HepG2 (cell line): ENCODE results near the gene ACAP2. TPM values are rescaled to one million over a fixed set of nuclear protein-coding genes. Genes with fewer than 3 reads are reported as not detected.

Experiments used
- FOXJ3 ChIP-seq: sonication (generic); formaldehyde crosslinking; IDR thresholded peaks from 2 replicates; pipeline ENCODE4 v1.4.0; 2020; ENCODE audit warnings: missing genetic modification reagents, mild to moderate bottlenecking, borderline replicate concordance
- FOXP1 ChIP-seq, 2 experiments: fragments of 450-650 bp in 1 of 2; IDR thresholded peaks; 2 replicates each; pipeline ENCODE4 v1.6.1; 2017 to 2018; ENCODE audit warnings: antibody characterized with exemption in 1 of 2
- HCFC1 ChIP-seq: fragments of 150-350 bp; IDR thresholded peaks from 2 replicates; pipeline ENCODE4 v1.6.1; 2014; ENCODE audit warnings: low read depth, low read length
- HDAC6 ChIP-seq: fragments of 200-600 bp; sonication (generic); IDR thresholded peaks from 2 replicates; pipeline ENCODE4 v1.7.0; 2017; ENCODE audit warnings: mild to moderate bottlenecking, antibody characterized with exemption, low read length, low read depth
- NCOR1 ChIP-seq: fragments of 200-600 bp; sonication (generic); IDR thresholded peaks from 2 replicates; pipeline ENCODE4 v1.7.0; 2017; ENCODE audit warnings: antibody characterized with exemption, low read length, borderline replicate concordance
- NRL ChIP-seq: sonication (generic); formaldehyde crosslinking; IDR thresholded peaks from 2 replicates; pipeline ENCODE4 v1.5.0; 2020; ENCODE audit warnings: missing genetic modification reagents, mild to moderate bottlenecking, moderate library complexity, borderline replicate concordance
- PAF1 ChIP-seq: IDR thresholded peaks from 2 replicates; pipeline ENCODE4 v1.6.1; 2016; ENCODE audit warnings: missing genetic modification reagents, missing compliant biosample characterization
- POLR2G ChIP-seq: fragments of 200-400 bp; formaldehyde crosslinking; IDR thresholded peaks from 2 replicates; pipeline ENCODE4 v1.6.1; 2018; ENCODE audit warnings: mild to moderate bottlenecking, low read depth, low read length, moderate library complexity
- REL ChIP-seq: sonication (generic); formaldehyde crosslinking; conservative IDR thresholded peaks from 2 replicates; pipeline ENCODE4 v1.8.0; 2022; ENCODE audit warnings: mild to moderate bottlenecking, missing genetic modification reagents, moderate library complexity
- SIN3A ChIP-seq: IDR thresholded peaks from 2 replicates; pipeline ENCODE4 v1.6.1; 2011; ENCODE audit warnings: low read depth, mild to moderate bottlenecking, control low read depth, low read length, borderline replicate concordance
- SMAD1 ChIP-seq: sonication (generic); formaldehyde crosslinking; IDR thresholded peaks from 2 replicates; pipeline ENCODE4 v1.4.0; 2020; ENCODE audit warnings: missing genetic modification reagents, low read depth, mild to moderate bottlenecking, borderline replicate concordance
- SMARCC2 ChIP-seq: fragments of 450-650 bp; IDR thresholded peaks from 2 replicates; pipeline ENCODE4 v1.6.1; 2017; ENCODE audit warnings: antibody characterized with exemption, mild to moderate bottlenecking
- ZFP90 ChIP-seq: sonication (generic); formaldehyde crosslinking; IDR thresholded peaks from 2 replicates; pipeline ENCODE4 v1.8.0; 2022; ENCODE audit warnings: missing genetic modification reagents, mild to moderate bottlenecking, inconsistent platforms, borderline replicate concordance
- ZNF432 ChIP-seq: sonication (generic); formaldehyde crosslinking; IDR thresholded peaks from 2 replicates; pipeline ENCODE4 v1.5.0; 2020; ENCODE audit warnings: missing genetic modification reagents, mild to moderate bottlenecking, borderline replicate concordance
- ZNF546 ChIP-seq: sonication (generic); formaldehyde crosslinking; conservative IDR thresholded peaks from 2 replicates; pipeline ENCODE4 v1.8.1; 2023; ENCODE audit warnings: mild to moderate bottlenecking, missing genetic modification reagents
- polyA plus RNA-seq, 8 experiments: library from polyadenylated mRNA; depleted of rRNA in 3 of 8; stranded (reverse) in 7 of 8; unstranded in 1 of 8; fragments of >200 nt; fragmentation: Illumina TruSeq in 4 of 8; extraction: Trizol in 4 of 8; gene quantifications; 2 replicates each; pipeline versions ENCODE4 v1.2.1 to v1.2.3, GENCODE V29; 2011 to 2016; ENCODE audit warnings: low read depth in 4 of 8, missing spikeins in 1 of 8, mixed read lengths in 1 of 8; ENCODE audit not compliant: insufficient read depth in 1 of 8
- total RNA-seq, 5 experiments: library from RNA; depleted of rRNA; stranded (reverse); fragments of >200 nt; fragmentation: Illumina TruSeq; extraction: Trizol; gene quantifications; 2 replicates each; pipeline ENCODE4 v1.2.3, GENCODE V29; 2016; ENCODE audit warnings: low read depth in 1 of 5
- TF ChIP-seq, protein P1 (sequence below): sonication (generic); formaldehyde crosslinking; IDR thresholded peaks from 2 replicates; pipeline ENCODE4 v1.8.1; 2023; ENCODE audit warnings: mild to moderate bottlenecking, missing genetic modification reagents
- TF ChIP-seq, protein P2 (sequence below): sonication (generic); formaldehyde crosslinking; IDR thresholded peaks from 2 replicates; pipeline ENCODE4 v1.5.0; 2020; ENCODE audit warnings: mild to moderate bottlenecking, low read depth, missing genetic modification reagents, borderline replicate concordance
- TF ChIP-seq, protein P3 (sequence below): sonication (generic); formaldehyde crosslinking; IDR thresholded peaks from 2 replicates; pipeline ENCODE4 v1.5.0; 2020; ENCODE audit warnings: mild to moderate bottlenecking, missing genetic modification reagents, moderate library complexity
- TF ChIP-seq, protein P4 (sequence below): sonication (generic); formaldehyde crosslinking; IDR thresholded peaks from 2 replicates; pipeline ENCODE4 v1.4.0; 2020; ENCODE audit warnings: missing genetic modification reagents

Gene ACAP2
- total and polyA plus RNA-seq, 2 of the 13 experiments (the other 11 are each of a cell fraction or from before 2014, with no cell fraction given) = 7.3 to 23.9 TPM

DNA sequence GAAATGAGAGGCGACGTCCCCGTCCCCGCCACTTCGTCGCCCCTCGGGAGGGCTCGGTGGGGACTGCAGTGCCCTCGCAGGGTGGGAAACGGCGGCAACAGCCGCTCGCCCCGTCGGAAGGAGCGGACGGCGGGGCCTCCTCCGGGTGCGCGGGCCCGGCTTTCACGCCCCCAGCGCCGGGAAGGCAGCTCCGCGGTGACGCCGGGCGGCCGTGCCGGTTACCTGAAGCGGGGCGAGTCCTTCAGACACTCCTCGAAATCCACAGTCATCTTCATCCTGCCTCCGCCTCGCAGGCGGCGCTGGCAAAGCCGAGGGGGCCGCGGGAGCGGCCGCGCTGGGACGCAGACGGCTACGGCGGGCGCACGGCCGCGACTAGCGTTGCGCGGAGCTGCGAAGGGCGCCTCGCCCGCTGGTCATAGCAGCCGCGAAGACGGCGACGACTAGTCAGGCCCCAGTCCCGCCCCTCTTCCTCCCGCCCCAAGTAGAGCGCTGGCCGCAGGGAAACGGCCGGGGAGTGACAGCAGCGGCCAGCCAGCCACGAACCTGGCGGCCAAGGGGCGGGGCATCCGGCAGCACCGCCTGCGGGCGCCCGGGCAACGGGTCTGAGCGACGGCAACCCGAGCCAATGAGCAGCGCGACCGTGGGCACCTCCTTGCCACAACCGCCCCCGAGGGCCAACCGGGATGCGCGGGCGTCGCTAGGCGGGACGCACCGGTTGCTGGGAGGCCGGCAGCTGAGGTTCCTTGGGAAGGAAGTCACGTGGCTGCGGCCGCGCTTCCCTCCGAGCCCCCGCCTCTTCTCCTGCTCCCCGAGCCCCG is at the start of gene ACAP2 (continued):
- no peak for TF ChIP-seq FOXP1 (IDR thresholded peaks at IDR 0.05)
- TF ChIP-seq FOXP1 (CRISPR knock-in tag; IDR thresholded peaks at IDR 0.05) = no peak
- no peak for TF ChIP-seq SMARCC2
- peak; percentile 88 for TF ChIP-seq POLR2G
- TF ChIP-seq ZFP90 (CRISPR knock-in tag) = peak; percentile 9; the same call in 1 of the 2 replicates
- TF ChIP-seq, protein P1, sequence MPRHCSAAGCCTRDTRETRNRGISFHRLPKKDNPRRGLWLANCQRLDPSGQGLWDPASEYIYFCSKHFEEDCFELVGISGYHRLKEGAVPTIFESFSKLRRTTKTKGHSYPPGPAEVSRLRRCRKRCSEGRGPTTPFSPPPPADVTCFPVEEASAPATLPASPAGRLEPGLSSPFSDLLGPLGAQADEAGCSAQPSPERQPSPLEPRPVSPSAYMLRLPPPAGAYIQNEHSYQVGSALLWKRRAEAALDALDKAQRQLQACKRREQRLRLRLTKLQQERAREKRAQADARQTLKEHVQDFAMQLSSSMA (CRISPR knock-in tag) = no peak
- no peak; the same call in 1 of the 2 replicates for TF ChIP-seq SIN3A
- TF ChIP-seq SMAD1 = no peak
- TF ChIP-seq, protein P2, sequence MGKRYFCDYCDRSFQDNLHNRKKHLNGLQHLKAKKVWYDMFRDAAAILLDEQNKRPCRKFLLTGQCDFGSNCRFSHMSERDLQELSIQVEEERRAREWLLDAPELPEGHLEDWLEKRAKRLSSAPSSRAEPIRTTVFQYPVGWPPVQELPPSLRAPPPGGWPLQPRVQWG (CRISPR knock-in tag) = no peak
- no peak for TF ChIP-seq FOXJ3 (CRISPR knock-in tag)
- peak; percentile 35 for TF ChIP-seq ZNF546 (CRISPR knock-in tag)
- TF ChIP-seq HDAC6 = no peak
- TF ChIP-seq NRL (CRISPR knock-in tag) = no peak; the same call in 1 of the 2 replicates
- no peak for TF ChIP-seq NCOR1
- TF ChIP-seq REL = no peak
- no peak for TF ChIP-seq HCFC1
- TF ChIP-seq, protein P3, sequence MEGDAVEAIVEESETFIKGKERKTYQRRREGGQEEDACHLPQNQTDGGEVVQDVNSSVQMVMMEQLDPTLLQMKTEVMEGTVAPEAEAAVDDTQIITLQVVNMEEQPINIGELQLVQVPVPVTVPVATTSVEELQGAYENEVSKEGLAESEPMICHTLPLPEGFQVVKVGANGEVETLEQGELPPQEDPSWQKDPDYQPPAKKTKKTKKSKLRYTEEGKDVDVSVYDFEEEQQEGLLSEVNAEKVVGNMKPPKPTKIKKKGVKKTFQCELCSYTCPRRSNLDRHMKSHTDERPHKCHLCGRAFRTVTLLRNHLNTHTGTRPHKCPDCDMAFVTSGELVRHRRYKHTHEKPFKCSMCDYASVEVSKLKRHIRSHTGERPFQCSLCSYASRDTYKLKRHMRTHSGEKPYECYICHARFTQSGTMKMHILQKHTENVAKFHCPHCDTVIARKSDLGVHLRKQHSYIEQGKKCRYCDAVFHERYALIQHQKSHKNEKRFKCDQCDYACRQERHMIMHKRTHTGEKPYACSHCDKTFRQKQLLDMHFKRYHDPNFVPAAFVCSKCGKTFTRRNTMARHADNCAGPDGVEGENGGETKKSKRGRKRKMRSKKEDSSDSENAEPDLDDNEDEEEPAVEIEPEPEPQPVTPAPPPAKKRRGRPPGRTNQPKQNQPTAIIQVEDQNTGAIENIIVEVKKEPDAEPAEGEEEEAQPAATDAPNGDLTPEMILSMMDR = no peak
- TF ChIP-seq PAF1 (CRISPR knock-in tag) = no peak
- TF ChIP-seq, protein P4, sequence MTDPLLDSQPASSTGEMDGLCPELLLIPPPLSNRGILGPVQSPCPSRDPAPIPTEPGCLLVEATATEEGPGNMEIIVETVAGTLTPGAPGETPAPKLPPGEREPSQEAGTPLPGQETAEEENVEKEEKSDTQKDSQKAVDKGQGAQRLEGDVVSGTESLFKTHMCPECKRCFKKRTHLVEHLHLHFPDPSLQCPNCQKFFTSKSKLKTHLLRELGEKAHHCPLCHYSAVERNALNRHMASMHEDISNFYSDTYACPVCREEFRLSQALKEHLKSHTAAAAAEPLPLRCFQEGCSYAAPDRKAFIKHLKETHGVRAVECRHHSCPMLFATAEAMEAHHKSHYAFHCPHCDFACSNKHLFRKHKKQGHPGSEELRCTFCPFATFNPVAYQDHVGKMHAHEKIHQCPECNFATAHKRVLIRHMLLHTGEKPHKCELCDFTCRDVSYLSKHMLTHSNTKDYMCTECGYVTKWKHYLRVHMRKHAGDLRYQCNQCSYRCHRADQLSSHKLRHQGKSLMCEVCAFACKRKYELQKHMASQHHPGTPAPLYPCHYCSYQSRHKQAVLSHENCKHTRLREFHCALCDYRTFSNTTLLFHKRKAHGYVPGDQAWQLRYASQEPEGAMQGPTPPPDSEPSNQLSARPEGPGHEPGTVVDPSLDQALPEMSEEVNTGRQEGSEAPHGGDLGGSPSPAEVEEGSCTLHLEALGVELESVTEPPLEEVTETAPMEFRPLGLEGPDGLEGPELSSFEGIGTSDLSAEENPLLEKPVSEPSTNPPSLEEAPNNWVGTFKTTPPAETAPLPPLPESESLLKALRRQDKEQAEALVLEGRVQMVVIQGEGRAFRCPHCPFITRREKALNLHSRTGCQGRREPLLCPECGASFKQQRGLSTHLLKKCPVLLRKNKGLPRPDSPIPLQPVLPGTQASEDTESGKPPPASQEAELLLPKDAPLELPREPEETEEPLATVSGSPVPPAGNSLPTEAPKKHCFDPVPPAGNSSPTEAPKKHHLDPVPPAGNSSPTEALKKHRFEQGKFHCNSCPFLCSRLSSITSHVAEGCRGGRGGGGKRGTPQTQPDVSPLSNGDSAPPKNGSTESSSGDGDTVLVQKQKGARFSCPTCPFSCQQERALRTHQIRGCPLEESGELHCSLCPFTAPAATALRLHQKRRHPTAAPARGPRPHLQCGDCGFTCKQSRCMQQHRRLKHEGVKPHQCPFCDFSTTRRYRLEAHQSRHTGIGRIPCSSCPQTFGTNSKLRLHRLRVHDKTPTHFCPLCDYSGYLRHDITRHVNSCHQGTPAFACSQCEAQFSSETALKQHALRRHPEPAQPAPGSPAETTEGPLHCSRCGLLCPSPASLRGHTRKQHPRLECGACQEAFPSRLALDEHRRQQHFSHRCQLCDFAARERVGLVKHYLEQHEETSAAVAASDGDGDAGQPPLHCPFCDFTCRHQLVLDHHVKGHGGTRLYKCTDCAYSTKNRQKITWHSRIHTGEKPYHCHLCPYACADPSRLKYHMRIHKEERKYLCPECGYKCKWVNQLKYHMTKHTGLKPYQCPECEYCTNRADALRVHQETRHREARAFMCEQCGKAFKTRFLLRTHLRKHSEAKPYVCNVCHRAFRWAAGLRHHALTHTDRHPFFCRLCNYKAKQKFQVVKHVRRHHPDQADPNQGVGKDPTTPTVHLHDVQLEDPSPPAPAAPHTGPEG (CRISPR knock-in tag) = peak; percentile 71; the same call in 1 of the 2 replicates
- no peak for TF ChIP-seq ZNF432 (CRISPR knock-in tag)
